GM23338 (cell line): ENCODE data around the gene EIF3J.

Experiments used
- CTCF ChIP-seq, 2 experiments: fragments of 200-600 bp in 1 of 2; sonication (generic) in 1 of 2; conservative IDR thresholded peaks; 2 replicates each; pipeline versions ENCODE4 v1.5.1 to v1.6.1; 2016 to 2017; ENCODE audit warnings: antibody characterized with exemption in 2 of 2, low read depth in 2 of 2, mild to moderate bottlenecking in 2 of 2, moderate library complexity in 1 of 2
- POLR2AphosphoS5 ChIP-seq: IDR thresholded peaks from 2 replicates; pipeline ENCODE4 v1.6.1; 2016; ENCODE audit warnings: antibody characterized with exemption, low read depth

- no peak for TF ChIP-seq CTCF (conservative IDR thresholded peaks at IDR 0.05; ENCODE audit: low read depth in 2 of 2)
- TF ChIP-seq POLR2AphosphoS5: no peak
Observed at GRCh38 chr15:44606740-44607139, 69.8 kb downstream of the EIF3J start.
